Ovary (tissue), 3 donors: ENCODE results near the gene PDXP.

Source experiments
- CTCF ChIP-seq, 3 donors: fragments of 450-650 bp in 2 of 3; fragments of 200-600 bp in 1 of 3; IDR thresholded peaks; one replicate each; pipeline versions ENCODE4 v1.5.1 to v1.8.0; 2016 to 2022; ENCODE audit warnings: antibody characterized with exemption in 3 of 3, mild to moderate bottlenecking in 1 of 3
- POLR2A ChIP-seq: fragments of 450-650 bp; IDR thresholded peaks from one replicate; pipeline ENCODE4 v1.6.1; 2017; ENCODE audit warnings: antibody characterized with exemption, mild to moderate bottlenecking, moderate library complexity
- donor health status: DM: no; HTN: no; CAD: no.

GRCh38 chr22:37690901-37691504, 32.5 kb downstream of the PDXP start:
- TF ChIP-seq CTCF (IDR thresholded peaks at IDR 0.05) (no peak), POLR2A (no peak)
